GM12878 (cell line): Measurements from ENCODE around the gene SLC7A10. TPM values are rescaled to one million over a fixed set of nuclear protein-coding genes. Genes with fewer than 3 reads are reported as not detected.

Experiments used
- ATAC-seq: fragments of 200-7000 bp; cut with Tn5 transposase; 3 replicates; pipeline ENCODE4 v1.9.1; 2020; ENCODE audit warnings: mild to moderate bottlenecking, moderate library complexity
- BruUV-seq: library from RNA; stranded (reverse); fragments of 400-500 nt; replicated peaks from 2 replicates; lab custom pipeline; 2021; lab: Mats Ljungman, UMichigan
- CTCF ChIA-PET: fragments of 300-600 bp; sonication (Branson Sonifier 250); formaldehyde crosslinking; extraction: SDS; loops from one replicate; lab custom pipeline; 2021; ENCODE audit warnings: inconsistent platforms; lab: Yijun Ruan, JAX
- POLR2A ChIA-PET: fragments of 350-600 bp; formaldehyde crosslinking; extraction: SDS; loops from one replicate; lab custom pipeline; 2021; ENCODE audit warnings: inconsistent platforms; lab: Charles Lee
- RAD21 ChIA-PET: fragments of 300-600 bp; sonication (Branson Sonifier 250); formaldehyde crosslinking; loops from one replicate; lab custom pipeline; 2023; ENCODE audit warnings: antibody characterized with exemption; ENCODE audit not compliant: unreplicated experiment; lab: Charles Lee
- SMC1A ChIA-PET: fragments of 300-600 bp; sonication (Branson Sonifier 250); formaldehyde crosslinking; loops from one replicate; lab custom pipeline; 2023; ENCODE audit not compliant: unreplicated experiment, uncharacterized antibody; lab: Charles Lee
- DNase-seq: peaks from one replicate; pipeline ENCODE4 v3.0.0-alpha.2; 2011; ENCODE audit warnings: low read depth, low spot score
- FAIRE-seq: peaks from 3 replicates; lab custom pipeline; 2011; peaks lifted over from hg19 to GRCh38; lab: Jason Lieb, UNC
- H2AFZ ChIP-seq: 2 replicates; pipeline ENCODE4 v1.6.0; 2011; ENCODE audit warnings: low read depth, low read length, control low read depth; ENCODE audit not compliant: control insufficient read depth
- H3K27ac ChIP-seq: 2 replicates; pipeline ENCODE4 v1.5.1; 2011; ENCODE audit warnings: control low read depth; ENCODE audit not compliant: control insufficient read depth, insufficient read depth
- H3K27me3 ChIP-seq, 2 experiments: replicated peaks in 1 of 2; 2 replicates each; pipeline versions ENCODE4 v1.6.0 to v1.6.1; 2011; ENCODE audit warnings: low read length in 1 of 2; ENCODE audit not compliant: control insufficient read depth in 2 of 2, insufficient read depth in 2 of 2
- H3K36me3 ChIP-seq, 2 experiments: 2 replicates each; pipeline ENCODE4 v1.5.1; 2011; ENCODE audit warnings: low read length in 1 of 2; ENCODE audit not compliant: control insufficient read depth in 2 of 2, insufficient read depth in 2 of 2
- H3K4me1 ChIP-seq: 2 replicates; pipeline ENCODE4 v1.6.1; 2011; ENCODE audit warnings: mild to moderate bottlenecking, low read length, moderate library complexity, mixed read lengths; ENCODE audit not compliant: control insufficient read depth, insufficient read depth
- H3K4me2 ChIP-seq: 2 replicates; pipeline ENCODE4 v1.6.0; 2011; ENCODE audit warnings: control low read depth; ENCODE audit not compliant: control insufficient read depth, insufficient read depth
- H3K4me3 ChIP-seq: fragments of 200-600 bp; sonication (generic); 2 replicates; pipeline ENCODE4 v1.5.1; 2016
- H3K79me2 ChIP-seq: 2 replicates; pipeline ENCODE4 v1.6.0; 2011; ENCODE audit warnings: low read length; ENCODE audit not compliant: control insufficient read depth, insufficient read depth
- H3K9ac ChIP-seq: 2 replicates; pipeline ENCODE4 v1.8.0; 2011; ENCODE audit warnings: low read length, control low read depth, mixed read lengths; ENCODE audit not compliant: control insufficient read depth, insufficient read depth
- H3K9me3 ChIP-seq: replicated peaks from 3 replicates; pipeline ENCODE4 v1.5.1; 2011; ENCODE audit warnings: mild to moderate bottlenecking, low read length; ENCODE audit not compliant: control insufficient read depth, insufficient read depth
- H4K20me1 ChIP-seq: 2 replicates; pipeline ENCODE4 v1.6.0; 2011; ENCODE audit not compliant: control insufficient read depth, insufficient read depth
- HDAC6 ChIP-seq: fragments of 200-600 bp; sonication (generic); IDR thresholded peaks from one replicate; pipeline ENCODE4 v1.8.0; 2017; ENCODE audit warnings: antibody characterized with exemption; ENCODE audit not compliant: unreplicated experiment
- MYC ChIP-seq: IDR thresholded peaks from 2 replicates; pipeline ENCODE4 v1.6.1; 2011; ENCODE audit warnings: mild to moderate bottlenecking, low read length, moderate library complexity, inconsistent platforms; ENCODE audit not compliant: insufficient read depth, insufficient replicate concordance, insufficient read length, severe bottlenecking
- POLR2AphosphoS5 ChIP-seq: IDR thresholded peaks from 2 replicates; pipeline ENCODE4 v1.6.1; 2011; ENCODE audit warnings: mild to moderate bottlenecking, low read length, inconsistent platforms
- SRF ChIP-seq, 2 experiments: IDR thresholded peaks; 2 replicates each; pipeline ENCODE4 v1.6.1; 2011; ENCODE audit warnings: low read depth in 2 of 2, low read length in 2 of 2, mild to moderate bottlenecking in 1 of 2, moderate library complexity in 1 of 2
- ZNF384 ChIP-seq: IDR thresholded peaks from 2 replicates; pipeline ENCODE4 v1.6.1; 2012; ENCODE audit warnings: low read depth, mild to moderate bottlenecking, low read length, improper control_type of control experiment, borderline replicate concordance
- WGBS: methylation state at CpG from one replicate; pipeline ENCODE4 v1.1.6; 2016; ENCODE audit warnings: low lambda C conversion rate; ENCODE audit not compliant: insufficient replicate concordance, insufficient coverage; ENCODE audit errors: missing lambda C conversion rate; 5-methylcytosine and 5-hydroxymethylcytosine counted together
- in situ Hi-C: fragments of 300-500 bp; cut with MboI; formaldehyde crosslinking; loops from 9 replicates; pipeline ENCODE4 v1.14.3; 2018; ENCODE audit warnings: mixed read lengths
- intact Hi-C: fragments of 100-400 bp; cut with micrococcal nuclease; formaldehyde crosslinking; loops from one replicate; pipeline ENCODE4 v1.14.2; 2022; ENCODE audit not compliant: unreplicated experiment
- polyA plus RNA-seq, 11 experiments: library from polyadenylated mRNA; depleted of rRNA in 4 of 11; unstranded in 6 of 11; stranded (reverse) in 5 of 11; fragments of >200 nt; fragmentation: Nextera tagmentation in 4 of 11; fragmentation: Illumina TruSeq in 1 of 11; extraction: Ambion mirVana in 4 of 11; extraction: Trizol in 1 of 11; gene quantifications; 1 replicate in 1 of 11; 2 replicates in 10 of 11; pipeline versions ENCODE4 v1.2.1 to v1.2.3, GENCODE V29; 2011 to 2016; ENCODE audit warnings: inconsistent platforms in 2 of 11, missing spikeins in 2 of 11, low read depth in 1 of 11
- total RNA-seq, 4 experiments: library from RNA; depleted of rRNA in 3 of 4; stranded (reverse); fragments of >200 nt in 3 of 4; fragmentation: Illumina TruSeq in 1 of 4; extraction: Trizol in 1 of 4; gene quantifications; 2 replicates each; pipeline versions ENCODE4 v1.2.1 to v1.2.3, GENCODE V29; 2013 to 2021
- TF ChIP-seq, protein P1 (sequence below): fragments of 450-650 bp; conservative IDR thresholded peaks from 2 replicates; pipeline ENCODE4 v1.6.1; 2017; ENCODE audit warnings: mild to moderate bottlenecking, moderate library complexity
- TF ChIP-seq, protein P2 (sequence below): IDR thresholded peaks from 2 replicates; pipeline ENCODE4 v1.6.1; 2012; ENCODE audit warnings: mild to moderate bottlenecking, low read depth, low read length
- TF ChIP-seq, protein P3 (sequence below): fragments of 450-650 bp; formaldehyde crosslinking; IDR thresholded peaks from 2 replicates; pipeline ENCODE4 v1.4.0; 2020; ENCODE audit warnings: mild to moderate bottlenecking, moderate library complexity

SLC7A10 gene
- total and polyA plus RNA-seq, 10 of the 15 experiments (the other 5 are each of a cell fraction or from before 2014, with no cell fraction given), result not detected

DNA sequence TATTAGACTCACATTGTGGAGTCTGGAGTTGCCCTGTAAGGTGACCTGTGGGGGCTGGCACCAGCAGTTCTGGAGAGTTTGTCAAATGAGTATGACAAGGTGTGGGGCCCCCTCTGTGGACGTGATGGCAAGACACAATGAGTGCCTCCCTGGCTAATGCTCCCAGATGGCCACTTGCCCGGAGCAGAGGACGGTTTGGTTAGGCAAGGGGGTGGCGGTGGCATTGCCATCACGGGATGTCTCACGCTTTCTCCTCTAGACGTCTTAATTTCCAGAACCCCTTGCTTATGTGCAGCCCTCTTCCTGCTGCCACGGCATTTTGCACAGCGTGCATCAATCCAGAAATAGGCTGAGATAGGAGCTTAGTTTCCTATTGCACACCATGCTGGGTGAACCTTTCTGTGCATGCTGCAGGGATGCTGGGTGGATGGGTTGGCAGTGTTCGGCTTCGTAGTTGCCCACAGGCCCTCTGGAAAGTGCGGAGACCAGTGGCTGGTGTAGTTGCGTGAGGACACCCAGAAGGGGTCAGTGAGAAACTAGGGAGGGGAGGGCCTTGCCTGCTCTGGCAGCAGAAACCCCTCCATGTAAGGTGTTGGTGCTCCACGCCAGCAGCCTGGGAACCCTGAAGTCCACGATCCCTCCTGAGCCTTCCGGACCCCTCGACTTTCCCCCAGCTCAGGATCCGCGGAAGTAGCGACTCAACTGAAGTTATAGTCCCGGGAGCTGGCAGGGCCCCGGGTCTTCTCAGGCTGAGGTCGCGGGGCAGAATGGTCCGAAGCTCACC is 49.6 kb downstream of the SLC7A10 start:
- Histone ChIP-seq H3K27me3 (no peaks in the 10 kb centered on the region), H2AFZ (peak overlapping the region; percentile 82), H3K4me1 (peaks cover 12% of the 10 kb centered on the region), H3K9ac (peak overlapping the region; percentile 81), H3K79me2 (peaks cover 7% of the 10 kb centered on the region), H3K4me3 (peak overlapping the region; percentile 81), H3K4me2 (peak overlapping the region; percentile 88), H4K20me1 (no peaks in the 10 kb centered on the region), H3K36me3 (no peaks in the 10 kb centered on the region), H3K27ac (peak overlapping the region; percentile 92), H3K9me3 (no peaks in the 10 kb centered on the region)
- peak; percentile 62 for FAIRE-seq
- WGBS, result 12% methylated on average over 25 of the region's 25 CpGs
- CTCF ChIA-PET, result interaction anchor here (0.6 to 5.9 kb wide), 14 partner anchors 9 to 205 kb away, joined by 3 to 25 read pairs (median 4); partner anchors contain the start of genes CEP89, FAAP24 and GPATCH1
- in situ Hi-C loops, result no loop called here
- DNase-seq, result no peak
- RAD21 ChIA-PET, result interaction anchor here (0.8 to 1.7 kb wide), 3 partner anchors 16 to 198 kb away, joined by 5 to 9 read pairs (median 6); partner anchors contain the start of gene CEBPG
- intact Hi-C loops, result loop anchor here (2.0 to 5.0 kb wide), 3 partner anchors 31 to 196 kb away; partner anchors contain the start of gene CEBPG
- POLR2A ChIA-PET, result interaction anchor here (1.3 to 2.6 kb wide), 2 partner anchors 13 to 197 kb away, joined by 5 to 9 read pairs; partner anchors contain the start of gene CEBPG
- ATAC-seq, result peak; percentile 6
- TSS peak; percentile 87 for BruUV-seq
- SMC1A ChIA-PET, result interaction anchor here (0.9 to 2.2 kb wide), 7 partner anchors 9 to 203 kb away, joined by 3 to 8 read pairs (median 4); no protein-coding TSS in a partner anchor
- no peak for TF ChIP-seq ZNF384
- TF ChIP-seq, protein P1, sequence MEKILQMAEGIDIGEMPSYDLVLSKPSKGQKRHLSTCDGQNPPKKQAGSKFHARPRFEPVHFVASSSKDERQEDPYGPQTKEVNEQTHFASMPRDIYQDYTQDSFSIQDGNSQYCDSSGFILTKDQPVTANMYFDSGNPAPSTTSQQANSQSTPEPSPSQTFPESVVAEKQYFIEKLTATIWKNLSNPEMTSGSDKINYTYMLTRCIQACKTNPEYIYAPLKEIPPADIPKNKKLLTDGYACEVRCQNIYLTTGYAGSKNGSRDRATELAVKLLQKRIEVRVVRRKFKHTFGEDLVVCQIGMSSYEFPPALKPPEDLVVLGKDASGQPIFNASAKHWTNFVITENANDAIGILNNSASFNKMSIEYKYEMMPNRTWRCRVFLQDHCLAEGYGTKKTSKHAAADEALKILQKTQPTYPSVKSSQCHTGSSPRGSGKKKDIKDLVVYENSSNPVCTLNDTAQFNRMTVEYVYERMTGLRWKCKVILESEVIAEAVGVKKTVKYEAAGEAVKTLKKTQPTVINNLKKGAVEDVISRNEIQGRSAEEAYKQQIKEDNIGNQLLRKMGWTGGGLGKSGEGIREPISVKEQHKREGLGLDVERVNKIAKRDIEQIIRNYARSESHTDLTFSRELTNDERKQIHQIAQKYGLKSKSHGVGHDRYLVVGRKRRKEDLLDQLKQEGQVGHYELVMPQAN, result no peak
- TF ChIP-seq, protein P2, sequence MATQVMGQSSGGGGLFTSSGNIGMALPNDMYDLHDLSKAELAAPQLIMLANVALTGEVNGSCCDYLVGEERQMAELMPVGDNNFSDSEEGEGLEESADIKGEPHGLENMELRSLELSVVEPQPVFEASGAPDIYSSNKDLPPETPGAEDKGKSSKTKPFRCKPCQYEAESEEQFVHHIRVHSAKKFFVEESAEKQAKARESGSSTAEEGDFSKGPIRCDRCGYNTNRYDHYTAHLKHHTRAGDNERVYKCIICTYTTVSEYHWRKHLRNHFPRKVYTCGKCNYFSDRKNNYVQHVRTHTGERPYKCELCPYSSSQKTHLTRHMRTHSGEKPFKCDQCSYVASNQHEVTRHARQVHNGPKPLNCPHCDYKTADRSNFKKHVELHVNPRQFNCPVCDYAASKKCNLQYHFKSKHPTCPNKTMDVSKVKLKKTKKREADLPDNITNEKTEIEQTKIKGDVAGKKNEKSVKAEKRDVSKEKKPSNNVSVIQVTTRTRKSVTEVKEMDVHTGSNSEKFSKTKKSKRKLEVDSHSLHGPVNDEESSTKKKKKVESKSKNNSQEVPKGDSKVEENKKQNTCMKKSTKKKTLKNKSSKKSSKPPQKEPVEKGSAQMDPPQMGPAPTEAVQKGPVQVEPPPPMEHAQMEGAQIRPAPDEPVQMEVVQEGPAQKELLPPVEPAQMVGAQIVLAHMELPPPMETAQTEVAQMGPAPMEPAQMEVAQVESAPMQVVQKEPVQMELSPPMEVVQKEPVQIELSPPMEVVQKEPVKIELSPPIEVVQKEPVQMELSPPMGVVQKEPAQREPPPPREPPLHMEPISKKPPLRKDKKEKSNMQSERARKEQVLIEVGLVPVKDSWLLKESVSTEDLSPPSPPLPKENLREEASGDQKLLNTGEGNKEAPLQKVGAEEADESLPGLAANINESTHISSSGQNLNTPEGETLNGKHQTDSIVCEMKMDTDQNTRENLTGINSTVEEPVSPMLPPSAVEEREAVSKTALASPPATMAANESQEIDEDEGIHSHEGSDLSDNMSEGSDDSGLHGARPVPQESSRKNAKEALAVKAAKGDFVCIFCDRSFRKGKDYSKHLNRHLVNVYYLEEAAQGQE, result no peak
- TF ChIP-seq HDAC6, result no peak
- TF ChIP-seq MYC, result no peak
- no peak for TF ChIP-seq SRF (IDR thresholded peaks at IDR 0.05; ENCODE audit: low read depth in 2 of 2, low read length in 2 of 2)
- peak; percentile 37; the same call in 1 of the 2 replicates for TF ChIP-seq POLR2AphosphoS5
- TF ChIP-seq, protein P3, sequence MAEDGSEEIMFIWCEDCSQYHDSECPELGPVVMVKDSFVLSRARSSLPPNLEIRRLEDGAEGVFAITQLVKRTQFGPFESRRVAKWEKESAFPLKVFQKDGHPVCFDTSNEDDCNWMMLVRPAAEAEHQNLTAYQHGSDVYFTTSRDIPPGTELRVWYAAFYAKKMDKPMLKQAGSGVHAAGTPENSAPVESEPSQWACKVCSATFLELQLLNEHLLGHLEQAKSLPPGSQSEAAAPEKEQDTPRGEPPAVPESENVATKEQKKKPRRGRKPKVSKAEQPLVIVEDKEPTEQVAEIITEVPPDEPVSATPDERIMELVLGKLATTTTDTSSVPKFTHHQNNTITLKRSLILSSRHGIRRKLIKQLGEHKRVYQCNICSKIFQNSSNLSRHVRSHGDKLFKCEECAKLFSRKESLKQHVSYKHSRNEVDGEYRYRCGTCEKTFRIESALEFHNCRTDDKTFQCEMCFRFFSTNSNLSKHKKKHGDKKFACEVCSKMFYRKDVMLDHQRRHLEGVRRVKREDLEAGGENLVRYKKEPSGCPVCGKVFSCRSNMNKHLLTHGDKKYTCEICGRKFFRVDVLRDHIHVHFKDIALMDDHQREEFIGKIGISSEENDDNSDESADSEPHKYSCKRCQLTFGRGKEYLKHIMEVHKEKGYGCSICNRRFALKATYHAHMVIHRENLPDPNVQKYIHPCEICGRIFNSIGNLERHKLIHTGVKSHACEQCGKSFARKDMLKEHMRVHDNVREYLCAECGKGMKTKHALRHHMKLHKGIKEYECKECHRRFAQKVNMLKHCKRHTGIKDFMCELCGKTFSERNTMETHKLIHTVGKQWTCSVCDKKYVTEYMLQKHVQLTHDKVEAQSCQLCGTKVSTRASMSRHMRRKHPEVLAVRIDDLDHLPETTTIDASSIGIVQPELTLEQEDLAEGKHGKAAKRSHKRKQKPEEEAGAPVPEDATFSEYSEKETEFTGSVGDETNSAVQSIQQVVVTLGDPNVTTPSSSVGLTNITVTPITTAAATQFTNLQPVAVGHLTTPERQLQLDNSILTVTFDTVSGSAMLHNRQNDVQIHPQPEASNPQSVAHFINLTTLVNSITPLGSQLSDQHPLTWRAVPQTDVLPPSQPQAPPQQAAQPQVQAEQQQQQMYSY (CRISPR knock-in tag), result no peak
